Upper lobe of right lung (tissue), 1 donor: ENCODE data around the gene TTLL12. TPM values are rescaled to one million over a fixed set of nuclear protein-coding genes. Genes with fewer than 3 reads are reported as not detected.

Experiments
- ATAC-seq: fragments of 200-7000 bp; cut with Tn5 transposase; one replicate; pipeline ENCODE4 v1.9.1; 2020; ENCODE audit warnings: mild to moderate bottlenecking, moderate library complexity
- DNase-seq: peaks from one replicate; pipeline ENCODE4 v3.0.0-alpha.2; 2020
- H3K27ac ChIP-seq: fragments of 200-600 bp; one replicate; pipeline ENCODE4 v1.8.0; 2022
- H3K27me3 ChIP-seq: fragments of 200-600 bp; one replicate; pipeline ENCODE4 v1.8.0; 2022; ENCODE audit warnings: mild to moderate bottlenecking
- H3K36me3 ChIP-seq: fragments of 200-600 bp; one replicate; pipeline ENCODE4 v1.8.0; 2022
- H3K4me1 ChIP-seq: fragments of 200-600 bp; one replicate; pipeline ENCODE4 v1.8.0; 2022
- H3K4me3 ChIP-seq: fragments of 200-600 bp; one replicate; pipeline ENCODE4 v1.8.0; 2022; ENCODE audit warnings: mild to moderate bottlenecking
- H3K9me3 ChIP-seq: fragments of 200-600 bp; one replicate; pipeline ENCODE4 v1.8.0; 2022
- CTCF ChIP-seq: fragments of 200-600 bp; IDR thresholded peaks from one replicate; pipeline ENCODE4 v1.8.0; 2022; ENCODE audit warnings: antibody characterized with exemption
- intact Hi-C: fragments of 100-400 bp; cut with DNase I; formaldehyde crosslinking; loops from one replicate; pipeline ENCODE4 v1.11.0; 2022
- total RNA-seq: library from RNA; stranded (reverse); fragmentation: NEBNext Ultra II Directional; extraction: Animal tissue kit (Norgen Biotek cat#: 25700); gene quantifications from one replicate; pipeline ENCODE4 v1.2.1, GENCODE V29; 2021
- donor health status: DM: no; HTN: yes; CAD: no; lungs with severe emphysema.

Gene TTLL12
- total RNA-seq, 1 donor from 2014 or later = 20.5 TPM

GRCh38 chr22:43159484-43160178 lies 27.3 kb downstream of the TTLL12 start:
- Histone ChIP-seq H3K9me3 (no peaks in the 10 kb centered on the region), H3K4me3 (no peak overlapping the region), H3K27ac (no peak overlapping the region), H3K27me3 (no peaks in the 10 kb centered on the region), H3K36me3 (peaks cover 22% of the 10 kb centered on the region), H3K4me1 (peaks cover 13% of the 10 kb centered on the region)
- ATAC-seq = peak; percentile 37
- intact Hi-C loops = no loop called here
- no peak for DNase-seq
- TF ChIP-seq CTCF = peak; percentile 32

DNA sequence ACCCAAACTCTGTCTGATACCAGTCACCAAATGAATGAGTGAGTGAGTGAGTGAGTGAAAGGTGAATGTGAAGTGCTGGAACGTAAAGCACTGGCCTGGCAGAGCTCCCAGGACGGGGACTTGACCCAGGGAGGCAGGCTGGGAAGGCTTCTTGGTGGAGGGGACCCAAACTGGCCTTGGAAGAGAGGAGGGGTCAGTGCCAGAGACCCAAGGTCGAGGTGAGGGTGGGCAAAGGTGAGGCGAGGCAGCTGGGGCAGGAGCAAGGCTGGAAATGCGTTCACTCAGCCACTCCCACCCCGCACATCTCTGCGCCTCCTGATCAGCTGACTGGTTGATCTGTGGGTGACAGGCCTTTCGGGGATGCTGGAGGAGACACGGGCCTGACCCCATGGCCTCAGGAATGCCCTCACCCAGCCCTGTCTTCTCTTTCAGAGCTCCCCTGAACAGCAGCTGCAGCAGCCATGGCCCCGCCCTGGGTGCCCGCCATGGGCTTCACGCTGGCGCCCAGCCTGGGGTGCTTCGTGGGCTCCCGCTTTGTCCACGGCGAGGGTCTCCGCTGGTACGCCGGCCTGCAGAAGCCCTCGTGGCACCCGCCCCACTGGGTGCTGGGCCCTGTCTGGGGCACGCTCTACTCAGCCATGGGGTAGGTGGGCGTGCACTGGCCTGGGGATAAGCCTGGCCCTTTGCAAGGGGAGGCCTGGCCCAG lies 28.0 kb downstream of the TTLL12 start:
- no peak overlapping the region for H3K27ac ChIP-seq
- no peak overlapping the region for H3K4me3 ChIP-seq
- no peaks in the 10 kb centered on the region for H3K27me3 ChIP-seq
- intact Hi-C loops = no loop called here
- H3K36me3 ChIP-seq = peaks cover 22% of the 10 kb centered on the region
- no peak for ATAC-seq
- no peak for DNase-seq
- no peak for TF ChIP-seq CTCF
- H3K9me3 ChIP-seq = no peaks in the 10 kb centered on the region
- H3K4me1 ChIP-seq = peaks cover 12% of the 10 kb centered on the region

DNA sequence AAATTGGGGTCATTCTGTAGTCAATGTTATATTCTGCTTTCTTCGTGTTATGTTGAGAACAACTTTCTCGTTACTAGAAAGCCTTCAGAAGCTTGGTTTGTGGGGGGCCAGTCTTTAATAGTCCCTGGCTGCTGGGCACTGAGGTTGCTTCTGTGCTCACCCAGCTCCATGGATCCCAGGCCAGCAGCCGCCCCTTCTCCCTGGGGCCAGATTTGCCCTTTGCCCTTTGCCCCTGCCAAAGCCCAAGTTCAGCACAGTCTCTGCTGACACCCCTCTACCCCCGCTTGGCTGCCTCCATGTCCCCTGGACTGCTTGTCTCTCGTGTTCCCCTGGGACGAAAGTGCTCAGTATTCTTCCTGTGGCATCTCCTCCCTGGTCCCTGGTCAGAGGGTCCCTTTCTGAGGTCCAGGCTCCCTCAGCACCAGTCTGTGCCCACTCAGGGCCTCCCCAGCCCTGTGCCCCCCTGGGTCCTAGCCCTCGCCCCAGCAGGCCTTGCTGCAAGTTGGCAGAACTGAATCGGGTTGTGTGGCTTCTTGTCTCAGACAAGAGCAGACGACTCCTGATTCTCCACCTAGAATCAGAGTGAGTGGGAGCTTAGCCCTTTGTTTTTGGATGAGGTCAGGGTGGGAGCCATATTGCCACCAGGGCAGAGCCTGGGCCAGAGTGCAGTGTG lies 28.9 kb downstream of the TTLL12 start:
- intact Hi-C loops = no loop called here
- no peak for TF ChIP-seq CTCF
- Histone ChIP-seq H3K4me1 (peaks cover 7% of the 10 kb centered on the region), H3K27me3 (no peaks in the 10 kb centered on the region), H3K9me3 (no peaks in the 10 kb centered on the region), H3K36me3 (peaks cover 20% of the 10 kb centered on the region), H3K4me3 (no peak overlapping the region), H3K27ac (no peak overlapping the region)
- no peak for ATAC-seq
- DNase-seq = no peak

GRCh38 chr22:43156413-43156812 lies 30.5 kb downstream of the TTLL12 start:
- H3K4me1 ChIP-seq = peaks cover 12% of the 10 kb centered on the region
- no peaks in the 10 kb centered on the region for H3K27me3 ChIP-seq
- H3K27ac ChIP-seq = no peak overlapping the region
- DNase-seq (no peak), ATAC-seq (no peak)
- no peaks in the 10 kb centered on the region for H3K9me3 ChIP-seq
- peaks cover 13% of the 10 kb centered on the region for H3K36me3 ChIP-seq
- intact Hi-C loops = no loop called here
- TF ChIP-seq CTCF = no peak
- no peak overlapping the region for H3K4me3 ChIP-seq

DNA sequence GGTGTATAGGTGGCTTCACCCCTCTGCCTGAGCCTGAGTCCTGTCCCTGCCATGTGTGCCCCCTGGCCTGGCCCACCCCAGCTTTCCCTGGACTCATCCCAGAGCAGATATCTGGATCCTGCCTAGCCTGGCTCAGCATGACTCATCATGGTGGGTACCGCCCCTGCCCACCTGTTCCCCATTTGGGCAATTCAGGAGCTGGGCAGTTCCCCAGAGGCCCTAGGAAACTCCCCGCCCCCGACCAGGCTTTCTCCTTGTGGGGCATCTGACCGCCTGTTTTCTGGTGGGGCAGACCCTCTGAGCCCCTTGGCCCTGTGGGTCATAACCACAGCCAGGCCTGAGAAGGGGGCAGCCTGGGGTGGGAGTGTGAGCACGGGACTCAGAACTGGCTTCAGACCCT lies 31.1 kb downstream of the TTLL12 start:
- no peak overlapping the region for H3K27ac ChIP-seq
- peaks cover 7% of the 10 kb centered on the region for H3K36me3 ChIP-seq
- H3K27me3 ChIP-seq = no peaks in the 10 kb centered on the region
- no peaks in the 10 kb centered on the region for H3K9me3 ChIP-seq
- intact Hi-C loops = no loop called here
- ATAC-seq (no peak), DNase-seq (no peak)
- peaks cover 15% of the 10 kb centered on the region for H3K4me1 ChIP-seq
- TF ChIP-seq CTCF = no peak
- no peak overlapping the region for H3K4me3 ChIP-seq
